Keratinocyte (primary cell): Measurements from ENCODE around the gene PPM1M. TPM values are rescaled to one million over a fixed set of nuclear protein-coding genes. Genes with fewer than 3 reads are reported as not detected.

Source experiments
- DNase-seq: peaks from one replicate; pipeline ENCODE4 v3.0.0-alpha.2; 2011; ENCODE audit warnings: low read depth, missing footprints, low spot score
- FAIRE-seq: peaks from 2 replicates; lab custom pipeline; 2011; peaks lifted over from hg19 to GRCh38; lab: Jason Lieb, UNC
- H2AFZ ChIP-seq: 2 replicates; pipeline ENCODE4 v1.6.0; 2012; ENCODE audit warnings: low read length, control low read depth, inconsistent platforms; ENCODE audit not compliant: control insufficient read depth
- H3K27ac ChIP-seq: 2 replicates; pipeline ENCODE4 v1.5.1; 2011; ENCODE audit warnings: low read length; ENCODE audit not compliant: control insufficient read depth, insufficient read depth
- H3K27me3 ChIP-seq: 3 replicates; pipeline ENCODE4 v1.6.0; 2011; ENCODE audit warnings: low read length; ENCODE audit not compliant: control insufficient read depth, insufficient read depth; ENCODE audit errors: extremely low read depth
- H3K36me3 ChIP-seq, 2 experiments: 2 replicates in 1 of 2; 3 replicates in 1 of 2; pipeline ENCODE4 v1.5.1; 2011; ENCODE audit warnings: low read length in 2 of 2, mild to moderate bottlenecking in 1 of 2; ENCODE audit not compliant: control insufficient read depth in 2 of 2, insufficient read depth in 2 of 2; ENCODE audit errors: extremely low read depth in 1 of 2
- H3K4me1 ChIP-seq: 3 replicates; pipeline ENCODE4 v1.5.1; 2011; ENCODE audit warnings: low read length; ENCODE audit not compliant: control insufficient read depth, insufficient read depth; ENCODE audit errors: extremely low read depth
- H3K4me2 ChIP-seq: 3 replicates; pipeline ENCODE4 v1.6.0; 2011; ENCODE audit warnings: low read depth, low read length; ENCODE audit not compliant: control insufficient read depth, insufficient read depth; ENCODE audit errors: extremely low read depth
- H3K4me3 ChIP-seq, 3 experiments: fragments of 200-600 bp in 1 of 3; sonication (generic) in 1 of 3; 2 replicates in 2 of 3; 3 replicates in 1 of 3; pipeline ENCODE4 v1.5.1; 2011 to 2016; ENCODE audit warnings: low read length in 3 of 3, mild to moderate bottlenecking in 3 of 3, control low read depth in 2 of 3, inconsistent platforms in 1 of 3, low read depth in 1 of 3, mixed read lengths in 1 of 3, mixed run types in 1 of 3, moderate library complexity in 1 of 3; ENCODE audit not compliant: control insufficient read depth in 2 of 3, insufficient read depth in 2 of 3; ENCODE audit errors: extremely low read depth in 1 of 3
- H3K79me2 ChIP-seq: 2 replicates; pipeline ENCODE4 v1.6.0; 2012; ENCODE audit warnings: low read length; ENCODE audit not compliant: control insufficient read depth, insufficient read depth
- H3K9ac ChIP-seq: 3 replicates; pipeline ENCODE4 v1.6.0; 2011; ENCODE audit warnings: low read length; ENCODE audit not compliant: control insufficient read depth, insufficient read depth; ENCODE audit errors: extremely low read depth
- H3K9me1 ChIP-seq: 3 replicates; pipeline ENCODE4 v1.6.0; 2011; ENCODE audit warnings: low read length; ENCODE audit not compliant: control insufficient read depth, insufficient read depth; ENCODE audit errors: extremely low read depth
- H3K9me3 ChIP-seq: 2 replicates; pipeline ENCODE4 v1.5.1; 2012; ENCODE audit warnings: low read depth, low read length; ENCODE audit not compliant: control insufficient read depth
- H4K20me1 ChIP-seq: 3 replicates; pipeline ENCODE4 v1.6.0; 2011; ENCODE audit warnings: low read length; ENCODE audit not compliant: control insufficient read depth, insufficient read depth; ENCODE audit errors: extremely low read depth
- EZH2 ChIP-seq: IDR thresholded peaks from one replicate; pipeline ENCODE4 v1.6.1; 2012; ENCODE audit warnings: inconsistent platforms, mild to moderate bottlenecking, low read length, moderate library complexity
- dilution Hi-C: fragments of 300-500 bp; cut with MboI; formaldehyde crosslinking; loops from one replicate; pipeline ENCODE4 v1.7.0; 2020; ENCODE audit warnings: low sequenced_read_pairs; ENCODE audit not compliant: extremely low pct_ligation_motif_present
- polyA plus RNA-seq, 5 experiments: library from polyadenylated mRNA; depleted of rRNA in 3 of 5; stranded (reverse) in 3 of 5; stranded (forward) in 1 of 5; unstranded in 1 of 5; fragments of >200 nt; gene quantifications; 1 replicate in 1 of 5; 2 replicates in 3 of 5; 3 replicates in 1 of 5; pipeline versions ENCODE4 v1.2.1 to v1.2.3, GENCODE V29; 2011 to 2012; ENCODE audit warnings: missing spikeins in 2 of 5, low read depth in 1 of 5, low replicate concordance in 1 of 5
- TF ChIP-seq, protein P1 (sequence below), 3 experiments: IDR thresholded peaks in 1 of 3; conservative IDR thresholded peaks in 1 of 3; optimal IDR thresholded peaks in 1 of 3; 2 replicates in 2 of 3; 3 replicates in 1 of 3; pipeline versions ENCODE3 to v1.5.1; 2011; ENCODE audit warnings: low read length in 3 of 3, mild to moderate bottlenecking in 3 of 3, moderate library complexity in 2 of 3, control low read depth in 1 of 3, inconsistent platforms in 1 of 3; ENCODE audit not compliant: insufficient read depth in 2 of 3; ENCODE audit errors: extremely low read depth in 1 of 3

The PPM1M gene
- polyA plus RNA-seq, 1 donor (not counting 4 experiments of a cell fraction or from before 2014, with no cell fraction given), result 6.4 TPM

GRCh38 chr3:52253314-52254304, 8.1 kb downstream of the PPM1M start:
- H3K9me3 ChIP-seq, result no peaks in the 10 kb centered on the region
- H4K20me1 ChIP-seq, result peaks cover 4% of the 10 kb centered on the region
- no peak overlapping the region for H3K4me2 ChIP-seq
- no peak overlapping the region for H3K4me3 ChIP-seq
- TF ChIP-seq, protein P1, sequence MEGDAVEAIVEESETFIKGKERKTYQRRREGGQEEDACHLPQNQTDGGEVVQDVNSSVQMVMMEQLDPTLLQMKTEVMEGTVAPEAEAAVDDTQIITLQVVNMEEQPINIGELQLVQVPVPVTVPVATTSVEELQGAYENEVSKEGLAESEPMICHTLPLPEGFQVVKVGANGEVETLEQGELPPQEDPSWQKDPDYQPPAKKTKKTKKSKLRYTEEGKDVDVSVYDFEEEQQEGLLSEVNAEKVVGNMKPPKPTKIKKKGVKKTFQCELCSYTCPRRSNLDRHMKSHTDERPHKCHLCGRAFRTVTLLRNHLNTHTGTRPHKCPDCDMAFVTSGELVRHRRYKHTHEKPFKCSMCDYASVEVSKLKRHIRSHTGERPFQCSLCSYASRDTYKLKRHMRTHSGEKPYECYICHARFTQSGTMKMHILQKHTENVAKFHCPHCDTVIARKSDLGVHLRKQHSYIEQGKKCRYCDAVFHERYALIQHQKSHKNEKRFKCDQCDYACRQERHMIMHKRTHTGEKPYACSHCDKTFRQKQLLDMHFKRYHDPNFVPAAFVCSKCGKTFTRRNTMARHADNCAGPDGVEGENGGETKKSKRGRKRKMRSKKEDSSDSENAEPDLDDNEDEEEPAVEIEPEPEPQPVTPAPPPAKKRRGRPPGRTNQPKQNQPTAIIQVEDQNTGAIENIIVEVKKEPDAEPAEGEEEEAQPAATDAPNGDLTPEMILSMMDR (optimal IDR thresholded peaks at IDR 0.05 in 1 of 3, IDR thresholded peaks at IDR 0.05 in 1 of 3, conservative IDR thresholded peaks at IDR 0.05 in 1 of 3; ENCODE audit: extremely low read depth in 1 of 3, insufficient read depth in 2 of 3, low read length in 3 of 3), result no peak
- H3K9ac ChIP-seq, result no peak overlapping the region
- DNase-seq (no peak), FAIRE-seq (peak; percentile 41)
- H3K27ac ChIP-seq, result no peak overlapping the region
- H3K36me3 ChIP-seq, result peaks cover 36 to 45% of the 10 kb centered on the region in 2 experiments
- dilution Hi-C loops, result no loop called here
- H3K27me3 ChIP-seq, result no peaks in the 10 kb centered on the region
- peaks cover 3% of the 10 kb centered on the region for H3K79me2 ChIP-seq
- peaks cover 11% of the 10 kb centered on the region for H3K4me1 ChIP-seq
- H2AFZ ChIP-seq, result no peak overlapping the region
- H3K9me1 ChIP-seq, result no peaks in the 10 kb centered on the region

- dilution Hi-C loops, result no loop called here
- TF ChIP-seq EZH2, result no peak
- TF ChIP-seq, protein P1 (optimal IDR thresholded peaks at IDR 0.05 in 1 of 3, IDR thresholded peaks at IDR 0.05 in 1 of 3, conservative IDR thresholded peaks at IDR 0.05 in 1 of 3; ENCODE audit: extremely low read depth in 1 of 3, insufficient read depth in 2 of 3, low read length in 3 of 3), result no peak
- Histone ChIP-seq H3K4me2 (no peak overlapping the region), H3K4me3 (no peak overlapping the region), H3K36me3 (peaks cover 38 to 49% of the 10 kb centered on the region in 2 experiments), H3K9ac (no peak overlapping the region), H2AFZ (no peak overlapping the region), H3K4me1 (peaks cover 11% of the 10 kb centered on the region), H3K27ac (no peak overlapping the region), H3K27me3 (no peaks in the 10 kb centered on the region), H4K20me1 (peaks cover 4% of the 10 kb centered on the region), H3K79me2 (peaks cover 5% of the 10 kb centered on the region), H3K9me3 (no peaks in the 10 kb centered on the region), H3K9me1 (no peaks in the 10 kb centered on the region)
- FAIRE-seq (no peak), DNase-seq (no peak)
Observed at GRCh38 chr3:52254608-52255007, 9.0 kb downstream of the PPM1M start.
